OCI-LY3 (cell line): Measurements from ENCODE around the gene TRIM43.
"Not testable (repeated sequence)": the region's sequence is repeated elsewhere in the genome, so short reads cannot be mapped to it uniquely, and the experiment has no call there.

Experiments
- EZH2phosphoT487 ChIP-seq: fragments of 200-600 bp; shearing (Covaris generic); IDR thresholded peaks from 2 replicates; pipeline ENCODE4 v1.6.1; 2018; ENCODE audit warnings: antibody characterized with exemption, mixed run types, low read depth
- TF ChIP-seq, protein P1 (sequence below): fragments of 200-600, 300-600 bp; sonication (generic); IDR thresholded peaks from 2 replicates; pipeline ENCODE4 v1.5.1; 2014; ENCODE audit warnings: antibody characterized with exemption, low read length, low read depth

DNA sequence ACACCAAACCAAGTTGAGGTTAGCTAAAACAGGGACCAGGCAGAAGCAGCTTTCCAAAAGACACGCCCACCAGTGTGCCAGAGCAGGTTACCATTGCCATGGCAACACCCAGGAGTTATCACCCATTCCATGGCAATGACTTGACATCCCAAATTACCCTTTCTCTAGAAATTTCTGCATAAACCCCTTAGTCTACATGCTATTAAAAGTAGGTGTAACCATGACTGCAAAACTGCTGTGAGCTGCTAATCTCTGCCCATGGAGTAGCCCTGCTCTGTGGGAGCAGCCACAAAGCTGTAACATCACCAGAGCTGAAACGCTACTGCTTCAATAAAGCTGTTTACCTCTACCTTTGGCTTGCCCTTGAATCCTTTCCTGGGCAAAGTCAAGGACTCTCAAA lies 18.0 kb downstream of the TRIM43 start:
- TF ChIP-seq, protein P1, sequence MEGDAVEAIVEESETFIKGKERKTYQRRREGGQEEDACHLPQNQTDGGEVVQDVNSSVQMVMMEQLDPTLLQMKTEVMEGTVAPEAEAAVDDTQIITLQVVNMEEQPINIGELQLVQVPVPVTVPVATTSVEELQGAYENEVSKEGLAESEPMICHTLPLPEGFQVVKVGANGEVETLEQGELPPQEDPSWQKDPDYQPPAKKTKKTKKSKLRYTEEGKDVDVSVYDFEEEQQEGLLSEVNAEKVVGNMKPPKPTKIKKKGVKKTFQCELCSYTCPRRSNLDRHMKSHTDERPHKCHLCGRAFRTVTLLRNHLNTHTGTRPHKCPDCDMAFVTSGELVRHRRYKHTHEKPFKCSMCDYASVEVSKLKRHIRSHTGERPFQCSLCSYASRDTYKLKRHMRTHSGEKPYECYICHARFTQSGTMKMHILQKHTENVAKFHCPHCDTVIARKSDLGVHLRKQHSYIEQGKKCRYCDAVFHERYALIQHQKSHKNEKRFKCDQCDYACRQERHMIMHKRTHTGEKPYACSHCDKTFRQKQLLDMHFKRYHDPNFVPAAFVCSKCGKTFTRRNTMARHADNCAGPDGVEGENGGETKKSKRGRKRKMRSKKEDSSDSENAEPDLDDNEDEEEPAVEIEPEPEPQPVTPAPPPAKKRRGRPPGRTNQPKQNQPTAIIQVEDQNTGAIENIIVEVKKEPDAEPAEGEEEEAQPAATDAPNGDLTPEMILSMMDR: not testable (repeated sequence)
- not testable (repeated sequence) for TF ChIP-seq EZH2phosphoT487
